ENCODE measurements around the gene COL6A1. TPM values are rescaled to one million over a fixed set of nuclear protein-coding genes. Genes with fewer than 3 reads are reported as not detected.

COL6A1 gene
- total and polyA plus RNA-seq, 2 donors (not counting 3 experiments of a cell fraction or from before 2014, with no cell fraction given) = 30.1 to 42.4 TPM

DNA sequence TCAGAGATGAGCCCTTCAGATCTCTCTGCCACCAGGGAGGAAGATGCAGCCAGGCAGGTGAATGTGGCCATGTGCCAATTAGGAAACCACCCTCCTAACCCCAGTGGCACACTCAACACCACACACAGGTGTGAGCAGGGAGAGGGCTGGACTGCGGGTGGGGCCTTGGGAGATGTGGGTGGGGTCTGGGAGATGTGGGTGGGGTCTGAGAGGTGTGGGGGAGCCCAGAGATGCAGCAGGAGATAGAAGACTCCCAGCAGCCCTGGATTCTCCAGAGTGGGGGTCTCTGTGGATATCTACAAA lies 43.2 kb upstream of the COL6A1 start:
- no peak overlapping the region for H3K4me2 ChIP-seq (ENCODE audit: insufficient read depth, low read length)
- intact Hi-C loops (cut with micrococcal nuclease) = no loop called here
- BruUV-seq (replicated peaks) = no TSS peak
- dilution Hi-C loops (cut with MboI; ENCODE audit: extremely low pct_ligation_motif_present, low sequenced_read_pairs) = no loop called here
- ChIA-PET CTCF (no interaction called here), POLR2A (no interaction called here)
- no peaks in the 10 kb centered on the region for H3K9me1 ChIP-seq (replicated peaks; ENCODE audit: control insufficient read depth, extremely low read depth, insufficient read depth, low read length)
- no peak overlapping the region for H2AFZ ChIP-seq (ENCODE audit: low read depth, low read length)
- no peaks in the 10 kb centered on the region for H3K4me1 ChIP-seq (ENCODE audit: control insufficient read depth, extremely low read depth, insufficient read depth, low read length)
- H3K4me3 ChIP-seq (replicated peaks in 1 of 3; ENCODE audit: insufficient read depth in 1 of 3, low read depth in 1 of 3, low read length in 3 of 3) = no peak overlapping the region
- H3K9me3 ChIP-seq (replicated peaks; ENCODE audit: control insufficient read depth, insufficient read depth, low read length) = no peaks in the 10 kb centered on the region
- no peaks in the 10 kb centered on the region for H3K79me2 ChIP-seq (ENCODE audit: control insufficient read depth, insufficient read depth, low read length)
- FAIRE-seq (no peak), DNase-seq (ENCODE audit: low read depth, low spot score) (no peak)
- H3K27me3 ChIP-seq (ENCODE audit: control insufficient read depth in 2 of 2, insufficient read depth in 2 of 2, low read length in 2 of 2) = no peaks in the 10 kb centered on the region
- H3K9ac ChIP-seq (replicated peaks; ENCODE audit: extremely low read depth, insufficient read depth, low read length) = no peak overlapping the region
- TF ChIP-seq FOS (IDR thresholded peaks at IDR 0.05; ENCODE audit: borderline replicate concordance, insufficient read depth, low read length) (no peak), POLR2AphosphoS5 (IDR thresholded peaks at IDR 0.05; ENCODE audit: insufficient read depth, low read depth, low read length) (no peak), GATA2 (IDR thresholded peaks at IDR 0.05; ENCODE audit: insufficient read depth, insufficient read length, low read depth, low read length) (no peak), MYC (IDR thresholded peaks at IDR 0.05; ENCODE audit: low read depth, low read length) (no peak)
- TF ChIP-seq, protein P1, sequence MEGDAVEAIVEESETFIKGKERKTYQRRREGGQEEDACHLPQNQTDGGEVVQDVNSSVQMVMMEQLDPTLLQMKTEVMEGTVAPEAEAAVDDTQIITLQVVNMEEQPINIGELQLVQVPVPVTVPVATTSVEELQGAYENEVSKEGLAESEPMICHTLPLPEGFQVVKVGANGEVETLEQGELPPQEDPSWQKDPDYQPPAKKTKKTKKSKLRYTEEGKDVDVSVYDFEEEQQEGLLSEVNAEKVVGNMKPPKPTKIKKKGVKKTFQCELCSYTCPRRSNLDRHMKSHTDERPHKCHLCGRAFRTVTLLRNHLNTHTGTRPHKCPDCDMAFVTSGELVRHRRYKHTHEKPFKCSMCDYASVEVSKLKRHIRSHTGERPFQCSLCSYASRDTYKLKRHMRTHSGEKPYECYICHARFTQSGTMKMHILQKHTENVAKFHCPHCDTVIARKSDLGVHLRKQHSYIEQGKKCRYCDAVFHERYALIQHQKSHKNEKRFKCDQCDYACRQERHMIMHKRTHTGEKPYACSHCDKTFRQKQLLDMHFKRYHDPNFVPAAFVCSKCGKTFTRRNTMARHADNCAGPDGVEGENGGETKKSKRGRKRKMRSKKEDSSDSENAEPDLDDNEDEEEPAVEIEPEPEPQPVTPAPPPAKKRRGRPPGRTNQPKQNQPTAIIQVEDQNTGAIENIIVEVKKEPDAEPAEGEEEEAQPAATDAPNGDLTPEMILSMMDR (IDR thresholded peaks at IDR 0.05; ENCODE audit: extremely low read depth in 1 of 2, insufficient read depth in 1 of 2, low read depth in 1 of 2, low read length in 2 of 2) = no peak
- TF ChIP-seq, protein P2, sequence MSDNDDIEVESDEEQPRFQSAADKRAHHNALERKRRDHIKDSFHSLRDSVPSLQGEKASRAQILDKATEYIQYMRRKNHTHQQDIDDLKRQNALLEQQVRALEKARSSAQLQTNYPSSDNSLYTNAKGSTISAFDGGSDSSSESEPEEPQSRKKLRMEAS (IDR thresholded peaks at IDR 0.05; ENCODE audit: insufficient read depth, insufficient read length) = no peak
- no peak overlapping the region for H3K27ac ChIP-seq (ENCODE audit: insufficient read depth, low read depth, low read length)
- no peaks in the 10 kb centered on the region for H4K20me1 ChIP-seq (replicated peaks; ENCODE audit: control insufficient read depth, extremely low read depth, insufficient read depth, low read length)
- no peaks in the 10 kb centered on the region for H3K36me3 ChIP-seq (ENCODE audit: control insufficient read depth in 2 of 2, extremely low read depth in 1 of 2, insufficient read depth in 2 of 2, low read length in 2 of 2)

All from endothelial cell of umbilical vein (primary cell).